Measurements from ENCODE around the gene OPN5. TPM values are rescaled to one million over a fixed set of nuclear protein-coding genes. Genes with fewer than 3 reads are reported as not detected.

The OPN5 gene
- total and polyA plus RNA-seq, 12 donors, result 0.15 to 1.1 (median 0.35) TPM; not detected in 3

- H3K4me3 ChIP-seq, result no peak overlapping the region
- WGBS, 2 donors, result 78 to 82% methylated on average over 3 of the region's 3 CpGs
- no peak for TF ChIP-seq CTCF (IDR thresholded peaks at IDR 0.05)
These were observed 29.1 kb downstream of the OPN5 start for GRCh38 chr6:47810885-47811284.

GRCh38 chr6:47811443-47811842, 29.6 kb downstream of the OPN5 start:
- H3K36me3 ChIP-seq, result no peaks in the 10 kb centered on the region
- intact Hi-C loops (cut with DNase I), result no loop called here
- H3K27me3 ChIP-seq, result peaks cover 0 to 9% (median 0%) of the 10 kb centered on the region in 7 donors
- 87 to 93% methylated on average over 3 of the region's 3 CpGs for WGBS, 2 donors
- no peak for TF ChIP-seq CTCF (IDR thresholded peaks at IDR 0.05)
- ATAC-seq (no peak), DNase-seq (no peak)
- no peaks in the 10 kb centered on the region for H3K4me1 ChIP-seq
- no peak overlapping the region for H3K27ac ChIP-seq
- no peaks in the 10 kb centered on the region for H3K9me3 ChIP-seq
- no peak overlapping the region for H3K4me3 ChIP-seq

More at GRCh38 chr6:47810885-47811284, 29.1 kb downstream of the OPN5 start:
- H3K27ac ChIP-seq, result no peak overlapping the region
- H3K9me3 ChIP-seq, result no peaks in the 10 kb centered on the region
- DNase-seq (no peak), ATAC-seq (no peak)
- intact Hi-C loops (cut with DNase I), result no loop called here
- H3K4me1 ChIP-seq, result no peaks in the 10 kb centered on the region
- H3K36me3 ChIP-seq, result no peaks in the 10 kb centered on the region
- peaks cover 0 to 9% (median 0%) of the 10 kb centered on the region in 7 donors for H3K27me3 ChIP-seq

GRCh38 chr6:47817749-47818148, 35.9 kb downstream of the OPN5 start:
- no peak for DNase-seq
- no peak for ATAC-seq
- WGBS, 2 donors, result 93 to 96% methylated on average over 4 of the region's 4 CpGs

GRCh38 chr6:47819461-47819860, 37.6 kb downstream of the OPN5 start:
- Histone ChIP-seq H3K4me1 (no peaks in the 10 kb centered on the region), H3K4me3 (no peak overlapping the region), H3K36me3 (no peaks in the 10 kb centered on the region), H3K9me3 (no peaks in the 10 kb centered on the region), H3K27ac (no peak overlapping the region), H3K27me3 (peaks cover 0 to 13% (median 0%) of the 10 kb centered on the region in 7 donors)
- no peak for TF ChIP-seq CTCF (IDR thresholded peaks at IDR 0.05)
- 86 to 87% methylated on average over 3 of the region's 3 CpGs for WGBS, 2 donors
- ATAC-seq, result no peak
- intact Hi-C loops (cut with DNase I), result no loop called here
- DNase-seq, result no peak

More at GRCh38 chr6:47817749-47818148, 35.9 kb downstream of the OPN5 start:
- Histone ChIP-seq H3K27me3 (peaks cover 0 to 13% (median 0%) of the 10 kb centered on the region in 7 donors), H3K36me3 (no peaks in the 10 kb centered on the region), H3K4me1 (no peaks in the 10 kb centered on the region), H3K9me3 (no peaks in the 10 kb centered on the region), H3K27ac (no peak overlapping the region), H3K4me3 (no peak overlapping the region)
- no peak for TF ChIP-seq CTCF (IDR thresholded peaks at IDR 0.05)
- intact Hi-C loops (cut with DNase I), result no loop called here

Data from heart right ventricle (tissue), 16 donors.